SK-N-MC (cell line): Measurements from ENCODE around the gene STRADB.

Experiments
- EZH2 ChIP-seq: fragments of 200-600 bp; sonication (generic); IDR thresholded peaks from one replicate; pipeline ENCODE4 v1.6.1; 2017; ENCODE audit warnings: antibody characterized with exemption
- FOXP2 ChIP-seq: optimal IDR thresholded peaks from 2 replicates; pipeline ENCODE3; 2011; ENCODE audit warnings: mild to moderate bottlenecking, moderate library complexity; ENCODE audit not compliant: insufficient read depth; ENCODE audit errors: extremely low read length, control extremely low read depth
- POLR2AphosphoS5 ChIP-seq: IDR thresholded peaks from 2 replicates; pipeline ENCODE4 v1.6.1; 2012; ENCODE audit warnings: mild to moderate bottlenecking, low read depth, low read length, borderline replicate concordance

DNA sequence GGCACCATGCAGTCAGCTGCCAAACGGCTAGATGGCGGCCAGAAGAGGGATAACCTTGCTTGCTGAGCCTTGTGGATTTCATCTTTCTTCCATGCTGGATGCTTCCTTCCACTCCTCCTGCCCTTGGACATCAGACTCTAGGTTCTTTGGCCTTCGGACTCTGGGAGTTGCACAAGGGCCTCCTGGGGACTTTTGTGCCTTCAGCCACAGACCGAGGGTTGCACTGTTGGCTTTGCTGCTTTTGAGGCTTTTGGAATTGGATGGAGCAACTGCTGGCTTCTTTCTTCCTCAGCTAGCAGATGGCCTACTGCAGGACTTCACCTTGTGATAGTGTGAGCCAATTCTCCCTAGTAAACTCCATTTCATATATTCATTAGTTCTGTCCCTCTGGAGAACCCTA is 31.0 kb downstream of the STRADB start:
- TF ChIP-seq EZH2: no peak
- TF ChIP-seq POLR2AphosphoS5: no peak
- no peak for TF ChIP-seq FOXP2
